Stimulated activated CD4-positive, alpha-beta T cell treated with anti-CD3 and anti-CD28 coated beads, Interleukin-15, amount 100 ng/mL, for 24 hours (primary cell): Measurements from ENCODE around the gene GDPD2.
A peak's percentile ranks its signal among the peaks of the same experiment; 100 is the strongest.

Experiments used
- DNase-seq: peaks from one replicate; pipeline ENCODE4 v3.0.0-alpha.2; 2020

GDPD2 gene

DNA sequence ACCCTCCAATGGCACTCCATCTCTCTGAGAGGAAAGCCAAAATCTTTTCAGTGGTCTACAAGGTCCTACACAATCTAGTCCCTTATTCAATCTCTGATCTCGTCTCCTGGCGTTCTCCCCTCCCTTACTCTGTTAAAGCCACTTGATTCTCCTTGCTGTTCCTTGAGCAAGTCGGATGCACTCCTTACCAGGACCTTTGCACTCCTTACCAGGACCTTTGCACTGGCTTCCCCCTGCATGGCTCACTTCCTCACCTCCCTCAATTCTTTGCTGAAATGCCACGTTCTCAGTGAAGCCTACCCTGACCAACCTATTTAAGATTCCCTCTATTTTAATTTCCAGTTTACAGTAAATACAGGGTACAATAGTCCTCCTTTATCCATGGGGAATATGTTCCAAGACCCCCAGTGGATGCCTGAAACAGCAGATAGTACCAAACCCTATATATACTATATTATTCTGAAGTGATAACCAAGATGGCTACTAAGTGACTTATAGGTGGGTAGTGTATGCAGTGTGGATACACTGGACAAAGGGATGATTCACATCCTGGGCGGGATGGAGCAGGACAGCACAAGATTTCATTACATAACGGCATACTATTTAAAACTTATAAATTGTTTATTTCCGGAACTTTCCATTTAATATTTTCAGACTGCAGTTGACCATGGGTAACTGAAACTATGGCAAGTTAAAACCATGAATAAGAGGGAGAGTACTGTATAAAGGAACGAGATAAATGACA, 15.0 kb downstream of the GDPD2 start:
- DNase-seq, result no peak

DNA sequence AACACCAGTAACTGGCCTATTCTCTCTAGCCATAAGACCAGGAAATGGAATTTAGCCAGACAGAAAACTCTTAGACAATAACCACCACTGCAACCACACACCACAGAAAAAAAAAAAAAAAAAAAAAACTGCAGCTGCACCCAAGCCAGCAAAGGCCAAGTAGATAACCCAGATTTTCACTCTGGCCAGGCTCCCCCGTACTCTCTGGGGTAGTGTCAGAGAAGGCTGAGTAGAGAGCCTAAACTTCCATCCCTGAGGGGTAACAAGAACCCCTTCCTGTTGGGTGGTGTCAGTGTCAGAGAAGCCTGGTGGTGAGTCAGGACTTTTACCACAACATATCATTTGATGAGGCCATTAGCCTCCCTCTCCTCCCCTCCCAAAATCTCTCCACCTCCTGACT, 15.9 kb downstream of the GDPD2 start:
- DNase-seq, result no peak

DNA sequence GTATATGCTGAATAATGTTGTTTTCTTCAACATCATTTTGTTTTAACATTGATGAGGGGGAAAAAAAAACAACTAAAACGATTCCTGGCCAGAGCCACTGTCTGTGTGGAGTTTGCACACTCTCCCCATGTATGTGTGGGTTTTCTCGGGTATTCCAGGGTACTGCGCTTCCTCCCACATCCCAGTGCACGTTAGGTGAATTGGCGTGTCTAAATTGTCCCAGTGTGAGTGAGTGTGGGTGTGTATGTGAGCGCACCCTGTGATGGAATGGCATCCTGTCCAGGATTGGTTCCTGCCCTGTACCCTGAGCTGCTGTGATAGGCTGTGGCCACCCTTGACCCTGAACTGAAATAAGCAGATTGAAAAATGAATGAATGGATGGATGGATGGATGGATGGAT, 19.1 kb downstream of the GDPD2 start:
- DNase-seq, result no peak

DNA sequence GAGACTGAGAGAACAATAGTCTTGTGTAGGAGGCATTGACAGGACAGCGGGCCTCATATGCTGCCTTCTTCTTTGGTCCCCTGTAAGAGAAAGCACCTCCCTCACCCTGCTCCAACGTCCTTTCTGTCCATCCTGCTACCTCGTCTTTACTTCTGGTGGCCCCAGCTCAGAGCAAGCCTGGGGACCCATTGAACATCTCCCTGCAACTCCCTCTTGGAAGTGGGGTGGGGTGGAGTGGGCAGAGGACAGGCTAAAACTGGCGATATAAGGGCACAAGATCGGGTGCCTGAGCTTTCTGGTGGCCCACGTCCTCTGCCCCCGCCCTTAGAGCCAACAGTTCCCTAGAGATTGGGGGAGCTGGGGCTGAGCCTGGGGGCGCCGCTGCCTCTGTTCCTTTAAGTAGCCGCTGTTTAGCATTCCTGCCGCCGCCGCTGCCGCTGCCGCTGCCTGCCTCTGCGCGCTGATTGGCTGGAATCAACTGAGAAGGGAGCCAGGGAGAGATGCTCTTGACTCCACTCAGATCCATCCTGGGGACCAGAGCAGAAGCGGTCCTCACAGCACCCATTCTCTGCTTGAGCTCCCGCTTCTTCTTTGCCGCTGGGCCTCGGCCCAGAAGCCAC, 21.3 kb downstream of the GDPD2 start, which contains the start of gene DLG3:
Gene DLG3 (plus strand): TSS at position 510 of the 620 bp plus-strand sequence. CDS start 367 bp downstream, outside the sequence.
- DNase-seq, result peak; percentile 46

DNA sequence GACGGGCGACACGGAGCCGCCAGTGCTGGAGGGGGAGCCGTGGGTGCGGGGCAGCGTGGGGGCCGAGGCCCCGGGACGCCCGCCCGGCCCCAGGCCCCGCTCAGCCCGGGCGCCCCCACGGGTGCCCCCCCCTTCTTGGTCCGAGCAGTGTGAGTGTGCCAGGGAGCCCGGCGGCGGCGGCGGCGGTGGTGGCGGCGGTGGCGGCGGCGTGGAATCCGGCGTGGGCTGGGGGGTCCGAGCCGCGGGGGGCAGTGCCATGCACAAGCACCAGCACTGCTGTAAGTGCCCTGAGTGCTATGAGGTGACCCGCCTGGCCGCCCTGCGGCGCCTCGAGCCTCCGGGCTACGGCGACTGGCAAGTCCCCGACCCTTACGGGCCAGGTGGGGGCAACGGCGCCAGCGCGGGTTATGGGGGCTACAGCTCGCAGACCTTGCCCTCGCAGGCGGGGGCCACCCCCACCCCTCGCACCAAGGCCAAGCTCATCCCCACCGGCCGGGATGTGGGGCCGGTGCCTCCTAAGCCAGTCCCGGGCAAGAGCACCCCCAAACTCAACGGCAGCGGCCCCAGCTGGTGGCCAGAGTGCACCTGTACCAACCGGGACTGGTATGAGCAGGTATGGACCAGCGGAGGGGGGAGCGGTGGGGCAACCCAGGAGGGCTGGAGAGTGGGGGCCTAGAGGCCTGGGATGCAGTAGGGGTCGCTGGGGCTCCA, 22.0 kb downstream of the GDPD2 start:
- no peak for DNase-seq

DNA sequence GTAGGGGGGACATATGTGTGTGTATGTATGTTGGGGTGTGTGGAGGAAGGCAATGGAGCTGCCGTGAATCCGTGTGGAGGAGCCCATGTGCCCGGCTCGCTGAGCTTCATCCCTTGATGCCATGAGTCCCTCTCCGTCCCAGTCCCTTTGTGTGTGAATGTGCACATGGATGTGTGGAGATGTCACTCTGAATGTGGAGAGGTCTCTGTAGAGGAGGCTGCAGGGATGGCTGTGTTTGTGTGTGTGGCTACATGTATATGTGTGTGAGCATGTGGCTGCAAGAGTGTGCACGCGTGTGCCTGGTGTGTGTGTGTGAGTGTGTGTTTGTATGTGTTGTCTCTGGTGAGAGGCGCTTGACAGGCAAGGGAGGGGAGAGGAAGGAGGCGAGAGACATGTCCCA, 22.8 kb downstream of the GDPD2 start:
- DNase-seq, result no peak

DNA sequence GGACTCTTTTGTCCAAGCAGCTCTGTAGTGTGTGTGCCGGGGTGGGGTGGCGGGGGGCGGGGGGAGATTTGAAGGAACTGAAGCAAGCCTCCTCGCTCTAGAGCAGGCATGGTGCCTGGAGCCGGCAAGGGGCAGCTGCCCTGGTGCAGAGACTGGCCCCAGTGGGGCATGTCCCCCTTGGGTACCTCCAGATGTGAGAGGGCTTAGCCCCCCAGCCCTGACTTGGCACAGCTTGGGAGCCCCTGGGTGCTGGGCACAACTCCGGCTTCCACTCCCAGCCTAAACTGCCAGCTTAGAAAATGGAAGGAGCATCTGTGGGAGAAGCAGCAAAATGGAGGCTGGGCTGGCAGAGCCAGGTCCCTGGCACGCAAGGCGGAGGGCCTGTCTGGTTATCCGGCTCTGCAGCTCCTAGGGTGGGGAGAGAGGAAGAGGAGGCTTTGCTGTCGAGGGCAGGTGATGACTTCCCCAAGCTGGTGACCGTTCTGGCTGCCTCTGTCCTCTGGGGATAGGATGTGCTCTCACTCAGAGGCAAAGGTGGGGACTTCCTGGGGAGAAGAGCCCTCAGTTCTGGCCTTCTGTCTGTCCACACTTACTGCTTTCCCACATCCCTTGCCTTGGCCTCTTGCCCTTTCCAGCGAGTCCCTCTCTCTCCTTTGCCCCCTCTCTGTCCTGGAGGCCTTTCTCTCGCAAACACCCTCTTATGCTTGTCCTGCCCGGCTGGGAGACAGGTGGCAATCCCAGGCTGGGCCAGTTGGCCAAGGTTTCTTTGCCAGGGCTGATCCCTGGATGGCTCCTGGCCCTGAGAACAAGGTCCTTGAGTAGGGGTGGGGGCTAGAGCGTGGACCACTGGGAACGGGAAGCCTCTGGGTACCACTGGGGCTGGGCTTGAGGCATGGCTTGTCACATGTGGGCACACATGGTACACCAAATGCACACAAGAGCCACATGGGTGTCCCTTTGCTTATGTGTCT, 23.6 kb downstream of the GDPD2 start:
- no peak for DNase-seq

DNA sequence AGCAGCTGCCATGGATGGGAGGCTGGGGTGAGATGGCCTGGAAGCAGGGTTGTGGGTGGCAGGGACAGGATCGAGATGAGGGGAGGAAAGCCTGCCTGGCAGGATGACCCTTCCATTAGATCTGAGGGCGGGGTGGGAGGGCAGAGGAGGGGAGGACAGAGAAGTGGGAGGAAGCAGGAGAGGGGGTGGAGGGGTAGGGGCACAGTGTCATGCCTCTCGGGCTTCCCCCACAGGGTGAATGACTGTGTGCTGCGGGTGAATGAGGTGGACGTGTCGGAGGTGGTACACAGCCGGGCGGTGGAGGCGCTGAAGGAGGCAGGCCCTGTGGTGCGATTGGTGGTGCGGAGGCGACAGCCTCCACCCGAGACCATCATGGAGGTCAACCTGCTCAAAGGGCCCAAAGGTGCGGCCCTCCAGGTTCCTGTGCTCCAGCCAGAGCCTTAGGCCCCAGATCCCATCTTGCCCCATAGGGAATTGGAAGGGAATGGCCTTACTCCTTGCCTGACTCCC, 26.4 kb downstream of the GDPD2 start:
- no peak for DNase-seq

DNA sequence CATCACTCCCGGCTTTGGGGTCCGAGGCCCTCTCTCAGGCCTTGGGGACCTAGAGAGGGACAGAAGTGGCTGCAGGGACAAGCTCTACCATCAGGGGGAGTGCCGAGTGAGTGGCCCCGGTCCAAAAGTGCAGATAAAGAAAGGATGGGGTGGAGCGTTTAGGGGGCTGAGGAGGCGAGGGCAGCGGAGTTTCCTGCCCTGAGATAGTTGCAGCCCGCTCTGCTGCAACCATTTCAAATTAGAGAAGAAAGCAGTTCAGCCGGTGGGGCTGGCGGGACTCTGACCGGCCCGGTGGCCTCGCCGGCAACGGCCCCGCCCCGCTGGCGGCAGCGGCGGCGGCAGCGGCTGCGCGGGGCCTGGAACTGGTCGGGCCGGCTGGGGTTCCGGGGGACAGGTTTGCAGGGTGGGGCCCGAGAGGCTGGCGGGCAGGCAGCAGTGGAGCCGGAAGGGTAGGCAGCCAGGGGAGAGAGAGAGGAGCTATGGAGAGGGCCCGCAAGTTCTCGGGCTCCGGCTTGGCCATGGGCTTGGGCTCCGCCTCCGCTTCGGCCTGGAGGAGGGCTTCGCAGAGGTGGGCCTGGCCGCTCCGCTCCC, 29.1 kb downstream of the GDPD2 start:
- DNase-seq, result peak; percentile 67

DNA sequence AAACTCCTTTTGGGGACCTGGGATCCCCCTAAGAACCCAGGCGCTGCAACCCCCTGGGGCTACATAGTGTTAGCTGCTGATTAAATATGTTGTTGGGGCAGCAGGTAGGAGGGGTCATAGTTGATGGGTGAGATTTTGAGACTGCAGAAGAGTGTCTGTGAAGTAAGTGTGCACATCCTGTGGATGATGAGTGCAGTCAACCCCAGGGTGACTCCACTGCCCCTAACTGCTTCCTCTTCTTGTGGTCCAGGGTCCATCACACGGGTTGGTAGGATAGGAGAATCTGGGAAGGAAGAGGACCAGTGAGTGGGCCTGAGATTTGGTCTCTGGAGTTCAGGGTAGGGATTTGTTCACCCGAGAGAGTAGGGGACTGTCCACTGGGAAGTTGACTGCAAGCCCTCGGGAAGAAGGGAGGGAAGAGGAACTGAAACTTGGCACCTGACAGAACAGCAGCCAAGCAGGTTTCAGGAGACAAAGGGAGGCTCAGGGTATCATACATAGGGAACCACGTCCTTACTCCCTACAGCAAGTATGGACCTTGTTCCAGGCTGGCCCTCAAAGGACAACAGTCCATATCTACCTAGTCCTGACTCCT, 30.0 kb downstream of the GDPD2 start:
- DNase-seq, result no peak

DNA sequence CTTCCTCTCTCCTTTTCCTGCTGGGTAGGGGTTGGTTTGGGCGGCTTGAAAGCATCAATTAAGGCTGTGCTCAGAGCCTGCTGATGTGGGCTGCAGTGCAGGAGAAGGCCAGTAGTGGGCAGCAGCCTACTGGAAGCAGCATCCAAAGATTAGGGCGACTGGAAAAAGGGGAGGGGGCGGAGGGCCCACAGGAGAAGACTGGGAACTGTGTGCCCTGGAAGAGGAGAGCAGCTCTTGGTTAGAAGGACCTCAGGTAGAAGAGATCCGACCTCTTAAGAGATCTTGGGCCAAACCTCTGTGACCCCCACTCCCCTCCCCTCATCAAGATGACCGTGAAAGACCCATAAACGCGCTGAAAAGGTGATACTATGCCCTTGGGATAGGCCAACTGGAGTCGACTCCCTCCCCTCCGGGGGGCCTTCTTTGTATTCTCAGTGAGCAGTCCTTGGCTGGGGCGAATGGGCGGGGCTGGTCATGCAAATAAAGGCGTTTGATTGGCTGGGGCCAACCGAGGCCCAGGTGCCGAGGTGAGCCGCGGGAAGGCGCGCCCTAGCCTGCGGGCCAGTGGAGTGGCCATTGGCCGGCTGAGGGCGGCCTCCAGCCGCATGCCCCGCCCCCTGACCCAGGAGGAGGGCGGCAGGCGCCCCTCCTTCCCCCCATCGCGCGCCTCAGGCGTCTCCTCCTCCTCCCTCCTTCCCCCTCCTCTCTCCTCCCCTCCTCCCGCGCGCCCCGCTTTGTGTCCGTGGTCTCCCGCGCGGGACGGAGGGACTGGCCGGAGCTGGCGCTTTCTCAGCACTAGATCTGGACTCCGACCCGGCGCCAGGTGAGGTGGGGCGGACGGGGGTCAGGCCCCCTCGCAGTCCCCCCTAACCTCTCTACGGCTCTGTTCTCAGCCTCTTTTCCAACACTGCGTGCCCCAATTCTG, 31.6 kb downstream of the GDPD2 start:
- DNase-seq, result peak; percentile 74

DNA sequence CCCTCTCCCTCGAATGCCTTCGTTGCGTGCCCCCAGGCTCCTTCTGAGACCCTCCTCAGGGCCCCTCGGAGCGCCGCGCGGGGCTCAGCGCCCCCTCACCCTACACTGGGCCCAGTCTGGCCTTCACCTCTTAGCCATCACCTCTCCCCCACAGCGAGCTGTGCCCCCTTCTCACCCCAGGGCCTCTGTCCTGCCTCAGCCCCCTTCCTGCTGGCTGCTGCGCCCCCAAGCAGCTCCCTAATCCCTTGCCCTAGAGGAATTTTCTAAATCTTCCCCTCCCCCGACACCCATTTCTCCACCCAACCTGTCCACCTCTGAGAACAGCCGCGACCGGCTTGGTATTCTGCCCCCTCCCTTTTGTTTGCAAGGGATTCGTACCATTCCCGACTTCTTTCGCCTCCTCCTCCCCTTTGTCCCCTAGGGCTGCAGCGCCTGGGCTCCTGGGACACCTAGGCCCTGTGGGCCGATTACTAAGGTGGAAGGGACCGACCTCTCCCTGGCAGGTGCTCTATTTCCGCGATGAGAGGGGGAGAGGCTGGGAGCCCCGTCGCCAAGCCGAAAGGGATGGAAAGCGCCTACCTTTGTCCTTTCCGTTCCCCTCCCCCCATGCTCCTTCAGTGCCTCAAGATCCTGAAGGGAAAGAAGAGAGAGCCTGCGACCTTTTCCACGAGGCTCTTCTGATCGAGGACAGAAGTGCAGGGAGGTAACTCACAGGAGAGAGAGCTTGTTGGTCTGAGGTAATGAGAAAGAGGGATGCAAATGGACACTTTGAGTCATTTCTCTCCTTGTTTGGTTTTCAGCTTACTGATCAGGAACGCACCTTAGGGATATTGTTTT, 32.5 kb downstream of the GDPD2 start:
- DNase-seq, result no peak

DNA sequence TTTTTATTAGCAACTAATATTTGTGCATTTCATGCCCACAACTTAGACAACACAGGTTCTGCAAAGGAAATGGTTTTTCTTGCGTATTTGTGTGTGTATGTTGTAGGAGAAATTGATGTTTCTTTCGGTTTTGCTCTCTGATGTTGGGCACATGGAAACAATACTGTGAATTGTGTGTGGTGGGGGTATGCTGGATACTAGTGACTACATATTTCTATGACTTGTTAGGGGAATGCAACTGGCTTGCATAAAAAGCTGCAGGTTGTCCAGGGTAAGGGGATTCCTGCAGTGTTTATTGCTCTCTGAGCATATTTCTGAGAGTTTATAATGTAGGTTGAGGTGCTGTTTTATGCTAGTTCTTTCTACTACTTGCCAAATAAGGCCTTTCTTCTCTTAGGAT, 33.1 kb downstream of the GDPD2 start:
- DNase-seq, result no peak

DNA sequence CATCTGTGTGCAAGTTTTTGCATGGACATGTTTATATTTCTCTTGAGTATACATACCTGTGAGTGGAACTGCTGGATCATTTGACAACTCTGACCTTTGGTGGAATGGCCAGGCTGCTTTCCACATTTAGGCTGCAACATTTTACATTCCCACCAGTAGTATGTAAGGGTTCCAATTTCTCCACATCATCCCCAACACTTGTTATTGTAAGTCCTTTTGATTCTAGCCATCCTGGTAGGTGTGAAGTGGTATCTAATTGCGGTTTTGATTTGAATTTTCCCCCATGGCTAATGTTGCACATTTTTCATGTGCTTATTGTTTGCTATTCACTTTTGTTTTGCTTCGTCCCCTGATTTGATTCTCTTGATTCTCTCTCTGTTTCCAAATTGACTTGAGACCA, 37.9 kb downstream of the GDPD2 start:
- no peak for DNase-seq

DNA sequence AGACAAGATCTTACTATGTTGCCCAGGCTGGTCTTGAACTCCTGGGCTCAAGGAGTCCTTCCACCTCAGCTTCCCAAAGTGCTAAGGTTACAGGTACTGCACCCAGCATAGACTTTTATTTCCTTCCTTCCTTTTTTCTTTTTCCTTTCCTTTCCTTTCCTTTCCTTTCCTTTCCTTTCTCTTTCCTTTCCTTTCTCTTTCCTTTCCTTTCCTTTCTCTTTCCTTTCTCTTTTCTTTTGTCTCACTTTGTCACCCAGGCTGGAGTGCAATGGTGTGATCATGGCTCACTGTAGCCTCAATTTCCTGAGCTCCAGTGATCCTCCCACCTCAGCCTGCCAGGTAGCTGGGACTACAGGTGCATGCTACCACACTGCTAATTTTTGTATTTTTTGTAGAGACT, 40.9 kb downstream of the GDPD2 start:
- no peak for DNase-seq

DNA sequence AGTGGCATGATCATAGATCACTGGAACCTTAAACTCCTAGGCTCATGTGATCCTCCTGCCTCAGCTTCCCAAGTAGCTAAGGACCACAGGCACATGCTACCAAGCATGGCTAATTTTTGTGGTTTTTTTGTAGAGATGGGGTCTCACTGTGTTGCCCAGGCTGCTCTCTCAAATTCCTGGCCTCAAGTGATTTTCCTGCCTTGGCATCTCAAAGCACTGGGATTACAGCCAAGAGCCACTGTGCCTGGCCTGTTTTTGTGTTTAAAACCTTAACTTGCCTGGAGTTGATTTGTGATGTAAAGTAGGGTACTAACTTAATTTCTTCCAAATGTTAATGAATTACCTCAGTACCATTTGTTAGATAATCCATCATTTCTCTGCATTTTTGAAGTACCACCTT, 43.9 kb downstream of the GDPD2 start:
- no peak for DNase-seq

DNA sequence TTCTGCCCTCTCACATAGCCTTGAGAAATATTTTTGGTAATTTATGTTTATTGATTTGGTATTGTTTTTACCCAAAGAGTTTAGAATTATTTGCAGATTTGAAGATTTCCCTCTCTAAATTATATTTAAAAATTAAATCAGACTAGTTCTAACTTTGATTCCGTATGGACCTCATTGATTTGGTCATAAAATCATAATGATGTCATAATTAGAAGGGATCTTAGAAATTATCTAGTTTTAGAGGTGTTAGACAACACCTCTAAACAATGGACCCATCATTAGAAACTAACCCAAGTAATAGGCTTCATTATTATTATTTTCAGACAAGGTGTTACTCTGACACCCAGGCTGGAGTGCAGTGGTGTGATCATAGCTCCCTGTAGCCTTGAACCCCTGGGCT, 45.6 kb downstream of the GDPD2 start:
- DNase-seq, result no peak

DNA sequence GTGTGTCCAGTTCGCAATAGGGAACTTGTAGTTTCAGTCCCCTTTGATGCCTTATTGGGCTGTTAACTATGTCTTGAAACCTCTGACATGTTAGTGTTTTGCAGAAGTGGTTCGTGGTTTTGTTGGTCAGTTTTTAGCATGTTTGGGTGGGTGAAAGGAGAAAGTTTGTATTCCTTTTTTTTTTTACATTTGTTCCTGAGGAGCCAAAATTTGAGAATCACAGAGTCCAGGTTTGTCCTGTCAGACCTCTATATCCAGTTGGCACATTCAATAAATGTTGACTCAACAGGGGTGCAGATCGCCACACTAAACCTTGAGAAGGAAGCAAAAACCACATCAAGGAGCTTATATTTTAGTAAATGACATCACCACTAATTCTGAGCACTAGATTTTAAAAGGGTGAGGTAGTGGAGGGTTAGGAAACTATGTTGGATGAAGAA, 47.8 kb downstream of the GDPD2 start:
- DNase-seq, result no peak

DNA sequence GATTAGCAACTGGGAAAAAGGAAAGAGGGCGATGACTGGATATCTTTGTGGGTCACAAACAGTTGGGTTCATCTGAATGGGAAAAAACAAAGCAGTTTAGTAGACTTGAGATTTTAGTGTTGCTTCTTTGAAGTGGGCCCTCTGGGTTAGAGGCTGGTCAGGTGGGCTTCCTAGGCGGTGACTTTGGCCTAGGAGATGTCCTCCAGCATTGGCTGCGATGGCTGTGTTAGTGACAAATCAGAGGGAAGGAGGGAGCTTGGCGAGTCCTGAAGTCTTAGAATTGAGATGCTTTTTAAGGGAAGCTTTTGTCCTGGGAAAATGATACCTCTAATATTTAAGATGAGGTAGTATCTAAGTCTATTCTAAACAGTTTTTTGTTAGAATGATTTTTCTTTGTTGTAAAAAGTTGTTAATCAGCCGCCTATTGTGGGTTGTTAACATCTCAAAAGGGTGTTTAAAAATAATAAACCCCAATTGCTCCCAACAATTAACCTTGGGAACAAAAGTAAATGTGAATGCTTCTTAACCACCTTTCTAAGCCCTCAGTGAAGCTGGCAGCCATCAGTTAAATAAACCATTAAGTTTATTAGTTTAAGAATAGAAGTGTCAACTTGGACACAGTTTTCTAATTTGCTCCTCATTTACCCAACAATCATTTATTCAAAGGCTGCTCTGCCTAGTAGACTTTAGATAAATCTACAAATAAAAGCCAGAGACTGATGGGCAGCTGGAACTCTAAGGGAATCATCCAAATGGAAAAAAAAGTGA, 53.2 kb downstream of the GDPD2 start:
- no peak for DNase-seq
